Measurements from ENCODE around the gene HSBP1L1.

HSBP1L1 gene

DNA sequence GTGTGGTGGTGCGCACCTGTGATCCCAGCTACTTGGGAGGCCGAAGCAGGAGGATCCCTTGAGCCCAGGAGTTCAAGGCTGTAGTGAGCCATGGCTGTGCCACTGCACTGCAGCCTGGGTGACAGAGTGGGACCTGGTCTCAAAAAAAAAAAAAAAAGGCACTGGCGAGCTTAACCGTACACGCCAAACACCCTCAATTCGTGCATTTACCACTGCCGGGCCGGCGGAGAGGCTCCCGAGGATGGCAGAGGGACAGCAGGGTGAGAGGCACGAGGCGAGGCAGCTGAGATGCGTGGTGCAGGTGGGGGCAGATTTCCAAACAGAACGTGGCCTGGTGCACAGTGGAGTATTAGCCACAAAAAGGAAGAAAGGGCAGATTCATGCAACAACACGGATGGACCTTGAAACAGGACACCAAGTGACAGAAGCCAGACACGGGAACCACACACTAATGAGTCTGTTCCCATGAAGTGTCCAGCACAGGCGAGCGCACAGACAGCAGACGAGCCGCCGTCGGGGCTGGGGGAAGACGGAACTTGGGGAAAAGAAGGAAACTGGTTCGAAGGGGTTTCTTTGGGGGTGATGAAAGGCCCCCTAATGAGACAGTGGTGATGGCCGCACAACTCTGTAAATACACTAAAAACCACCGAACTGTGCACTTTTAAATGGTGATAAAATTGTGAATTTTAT is 40.4 kb upstream of the HSBP1L1 start:
- TF ChIP-seq EP300 (IDR thresholded peaks at IDR 0.05; ENCODE audit: borderline replicate concordance) (no peak), RAD21 (IDR thresholded peaks at IDR 0.05; ENCODE audit: low read depth) (no peak), TCF12 (IDR thresholded peaks at IDR 0.05; ENCODE audit: low read depth) (no peak), YY1 (IDR thresholded peaks at IDR 0.05; ENCODE audit: low read depth) (no peak), CREB1 (IDR thresholded peaks at IDR 0.05; ENCODE audit: low read depth) (no peak)

DNA sequence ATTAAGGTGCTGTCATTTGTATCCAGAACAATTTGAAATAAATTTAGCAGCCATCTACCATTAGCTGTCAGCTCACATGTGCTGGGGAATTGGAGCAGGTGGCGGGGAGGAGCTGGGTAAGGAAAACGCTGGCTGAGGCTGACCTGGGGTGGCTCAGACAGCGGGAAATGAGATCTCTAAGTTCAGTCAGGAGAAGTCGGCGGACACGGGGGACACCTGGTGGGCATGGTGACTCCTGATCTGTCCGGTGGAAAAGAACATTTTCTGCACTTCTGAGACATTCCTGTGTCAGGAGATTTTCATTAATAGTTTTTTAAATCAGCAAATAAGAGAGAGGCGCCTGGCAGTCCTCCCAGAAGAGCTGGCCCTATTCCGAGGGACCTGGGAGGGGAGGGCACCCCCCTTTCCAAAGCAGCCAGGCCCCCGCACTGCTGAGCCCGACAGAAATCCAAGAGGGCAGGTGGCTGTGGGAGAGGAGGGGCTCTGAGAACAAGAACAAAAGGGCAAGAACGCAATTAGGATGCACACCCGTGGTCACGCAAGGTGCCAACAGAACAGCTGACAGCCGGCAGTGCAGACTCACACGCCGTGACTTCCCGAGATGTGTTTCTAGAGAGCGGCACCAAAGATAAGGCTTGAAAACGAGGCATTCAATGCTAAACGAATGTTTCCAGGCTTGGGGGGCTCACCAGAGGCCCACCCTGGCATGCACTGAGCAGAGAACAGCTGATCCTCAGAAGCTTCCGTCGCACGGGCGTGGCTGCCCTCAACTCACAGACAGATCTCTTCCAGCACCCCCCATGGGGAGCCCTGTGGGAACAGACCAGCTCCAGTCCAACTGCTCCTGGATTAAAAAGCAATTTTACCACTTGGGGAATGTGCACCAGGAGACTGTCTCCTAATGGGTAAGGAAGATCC is 39.4 kb upstream of the HSBP1L1 start:
- TF ChIP-seq YY1 (IDR thresholded peaks at IDR 0.05; ENCODE audit: low read depth) (no peak), ZBTB7A (IDR thresholded peaks at IDR 0.05; ENCODE audit: low read depth) (no peak), EGR1 (IDR thresholded peaks at IDR 0.05) (no peak), TEAD4 (IDR thresholded peaks at IDR 0.05) (no peak), EP300 (IDR thresholded peaks at IDR 0.05; ENCODE audit: borderline replicate concordance) (no peak)
- TF ChIP-seq, protein P1, sequence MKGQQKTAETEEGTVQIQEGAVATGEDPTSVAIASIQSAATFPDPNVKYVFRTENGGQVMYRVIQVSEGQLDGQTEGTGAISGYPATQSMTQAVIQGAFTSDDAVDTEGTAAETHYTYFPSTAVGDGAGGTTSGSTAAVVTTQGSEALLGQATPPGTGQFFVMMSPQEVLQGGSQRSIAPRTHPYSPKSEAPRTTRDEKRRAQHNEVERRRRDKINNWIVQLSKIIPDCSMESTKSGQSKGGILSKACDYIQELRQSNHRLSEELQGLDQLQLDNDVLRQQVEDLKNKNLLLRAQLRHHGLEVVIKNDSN (IDR thresholded peaks at IDR 0.05) = no peak

- TF ChIP-seq TAF1 (IDR thresholded peaks at IDR 0.05; ENCODE audit: low read depth) = no peak
Measured at GRCh38 chr18:79926306-79926705, 38.1 kb upstream of the HSBP1L1 start.

DNA sequence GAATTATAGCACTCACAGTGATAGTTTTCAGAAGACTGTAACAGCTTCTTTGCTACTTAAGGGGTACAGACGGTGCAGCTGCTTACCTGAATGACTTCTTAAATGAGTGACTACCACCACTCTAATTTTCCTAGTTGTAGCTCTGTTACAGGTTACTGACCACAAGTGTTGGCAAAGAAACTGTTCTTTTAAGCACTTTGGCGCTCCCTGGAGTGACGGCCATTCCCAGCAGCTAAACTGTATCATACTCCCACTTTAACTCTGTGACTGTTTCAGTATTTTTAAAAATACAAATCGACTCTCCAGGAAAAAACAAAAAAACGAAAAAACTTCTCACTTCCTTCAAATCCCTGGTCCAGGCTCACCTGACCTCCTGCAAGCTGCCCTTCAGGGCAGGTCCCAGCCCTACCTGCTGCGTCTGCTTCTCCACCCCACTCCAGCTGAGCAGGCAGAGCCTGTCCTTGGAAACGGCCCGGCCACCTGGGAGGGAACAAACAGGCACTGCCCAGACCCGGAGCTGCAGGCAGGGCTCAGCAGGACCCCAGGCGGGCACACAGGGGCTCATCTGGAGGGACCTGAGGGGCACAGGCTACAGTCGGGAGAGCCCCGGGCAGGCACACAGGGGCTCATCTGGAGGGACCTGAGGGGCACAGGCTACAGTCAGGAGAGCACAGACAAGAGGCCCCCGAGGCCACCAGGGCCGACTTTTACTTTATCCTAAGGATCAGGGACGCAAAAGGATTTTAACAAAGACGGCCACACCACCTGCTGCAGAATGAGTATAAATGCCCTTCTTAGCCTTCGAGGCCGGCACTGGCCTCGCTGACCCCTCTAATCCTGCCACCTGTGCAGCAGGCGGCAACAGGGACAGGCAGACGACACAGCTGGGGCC is 37.5 kb upstream of the HSBP1L1 start:
- no peak for TF ChIP-seq TCF12 (IDR thresholded peaks at IDR 0.05; ENCODE audit: low read depth)
- TF ChIP-seq, protein P1 (IDR thresholded peaks at IDR 0.05) = no peak
- no peak for TF ChIP-seq FOXM1 (IDR thresholded peaks at IDR 0.05; ENCODE audit: borderline replicate concordance, low read depth)
- TF ChIP-seq ZBTB7A (IDR thresholded peaks at IDR 0.05; ENCODE audit: low read depth) = no peak
- TF ChIP-seq TEAD4 (IDR thresholded peaks at IDR 0.05) = no peak
- no peak for TF ChIP-seq TAF1 (IDR thresholded peaks at IDR 0.05; ENCODE audit: low read depth)
- TF ChIP-seq CEBPB (IDR thresholded peaks at IDR 0.05) = no peak
- no peak for TF ChIP-seq EGR1 (IDR thresholded peaks at IDR 0.05)
- TF ChIP-seq YY1 (IDR thresholded peaks at IDR 0.05; ENCODE audit: low read depth) = no peak
- no peak for TF ChIP-seq REST (IDR thresholded peaks at IDR 0.05; ENCODE audit: low read depth)
- TF ChIP-seq RAD21 (IDR thresholded peaks at IDR 0.05; ENCODE audit: low read depth) = no peak
- no peak for TF ChIP-seq MAX (IDR thresholded peaks at IDR 0.05)
- TF ChIP-seq EP300 (IDR thresholded peaks at IDR 0.05; ENCODE audit: borderline replicate concordance) = no peak
- TF ChIP-seq CREB1 (IDR thresholded peaks at IDR 0.05; ENCODE audit: low read depth) = no peak
- no peak for TF ChIP-seq NFIC (IDR thresholded peaks at IDR 0.05)

DNA sequence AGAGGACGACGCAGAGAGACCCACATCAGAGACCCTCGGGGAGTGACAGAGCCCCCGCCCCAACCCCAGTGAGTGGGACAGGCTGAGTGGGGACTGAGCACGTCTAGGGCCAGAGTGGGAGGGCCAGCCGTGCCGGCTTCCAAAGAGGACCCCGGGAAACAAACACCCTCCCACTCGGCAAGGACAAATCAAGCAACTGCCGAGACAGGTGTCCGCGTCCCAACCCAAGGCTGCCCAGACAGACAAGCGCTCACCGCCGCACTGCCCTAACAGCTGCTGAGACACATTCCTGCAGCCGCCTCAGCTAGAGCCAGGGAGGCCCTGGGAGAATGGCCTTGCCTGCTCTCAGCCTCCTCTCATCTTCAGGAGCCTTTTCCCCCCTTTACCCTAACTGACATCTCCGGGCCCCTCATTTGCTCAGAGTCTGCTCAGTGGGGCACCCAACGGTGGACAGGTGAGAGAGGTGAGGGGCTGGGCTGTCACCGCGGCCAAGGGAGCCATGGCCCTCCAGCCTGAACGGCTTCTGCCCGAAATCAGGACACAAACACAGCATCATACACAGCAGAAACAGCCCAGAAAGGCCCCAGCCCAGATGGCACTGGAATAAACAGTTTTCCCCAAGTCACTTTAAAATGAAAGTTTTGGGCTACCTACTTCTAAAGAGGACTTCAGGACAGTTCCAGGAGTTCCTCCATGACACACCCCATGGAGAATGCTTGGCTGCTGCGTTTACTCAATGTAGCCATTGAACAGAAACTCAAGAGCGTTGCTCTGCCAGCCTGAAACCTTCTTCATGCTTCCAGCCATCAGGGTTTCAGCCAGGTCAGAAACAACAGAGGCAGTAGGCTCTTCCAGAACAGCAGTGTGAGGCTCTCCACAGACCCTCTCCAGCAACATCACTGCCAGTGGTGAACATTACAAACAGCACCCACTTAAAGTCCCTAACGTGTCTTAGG is 36.6 kb upstream of the HSBP1L1 start:
- TF ChIP-seq EGR1 (IDR thresholded peaks at IDR 0.05) (no peak), TEAD4 (IDR thresholded peaks at IDR 0.05) (no peak), CEBPB (IDR thresholded peaks at IDR 0.05) (no peak), FOXM1 (IDR thresholded peaks at IDR 0.05; ENCODE audit: borderline replicate concordance, low read depth) (no peak), MAX (IDR thresholded peaks at IDR 0.05) (no peak), CREB1 (IDR thresholded peaks at IDR 0.05; ENCODE audit: low read depth) (no peak), TCF12 (IDR thresholded peaks at IDR 0.05; ENCODE audit: low read depth) (no peak), ZBTB7A (IDR thresholded peaks at IDR 0.05; ENCODE audit: low read depth) (no peak), REST (IDR thresholded peaks at IDR 0.05; ENCODE audit: low read depth) (no peak), NFIC (IDR thresholded peaks at IDR 0.05) (no peak), RAD21 (IDR thresholded peaks at IDR 0.05; ENCODE audit: low read depth) (no peak), TAF1 (IDR thresholded peaks at IDR 0.05; ENCODE audit: low read depth) (no peak), EP300 (IDR thresholded peaks at IDR 0.05; ENCODE audit: borderline replicate concordance) (no peak), YY1 (IDR thresholded peaks at IDR 0.05; ENCODE audit: low read depth) (no peak)
- TF ChIP-seq, protein P1 (IDR thresholded peaks at IDR 0.05) = no peak

All from Ishikawa (cell line).